ENCODE measurements around the gene MKRN1.

MKRN1 gene

GRCh38 chr7:140458201-140458600, 21.1 kb downstream of the MKRN1 start:
- Histone ChIP-seq H4K20me1 (ENCODE audit: insufficient read depth, low read length) (no peaks in the 10 kb centered on the region), H3K36me3 (ENCODE audit: insufficient read depth, low read length) (peaks cover 91% of the 10 kb centered on the region), H3K9me3 (ENCODE audit: low read length) (no peaks in the 10 kb centered on the region), H3F3A (ENCODE audit: insufficient read depth, low read length) (no peaks in the 10 kb centered on the region), H3K27ac (ENCODE audit: low read depth, low read length, poor library complexity, severe bottlenecking) (no peak overlapping the region), H3K9ac (ENCODE audit: low read length) (no peak overlapping the region), H3K4me2 (ENCODE audit: low read length) (no peak overlapping the region), H3K79me2 (ENCODE audit: insufficient read depth, low read length) (no peaks in the 10 kb centered on the region), H3K27me3 (ENCODE audit: insufficient read depth, low read length) (no peaks in the 10 kb centered on the region), H3K9me2 (ENCODE audit: low read depth, low read length) (no peaks in the 10 kb centered on the region), H3K4me3 (ENCODE audit: low read depth, low read length, poor library complexity, severe bottlenecking) (no peak overlapping the region), H3K4me1 (ENCODE audit: insufficient read depth, low read length, severe bottlenecking) (no peaks in the 10 kb centered on the region), H2AFZ (ENCODE audit: low read length) (no peak overlapping the region)
- TF ChIP-seq CTCF (IDR thresholded peaks at IDR 0.05; ENCODE audit: low read length) (no peak), EZH2 (IDR thresholded peaks at IDR 0.05; ENCODE audit: borderline replicate concordance, low read length) (no peak)

- H3K4me3 ChIP-seq (ENCODE audit: low read depth, low read length, poor library complexity, severe bottlenecking): no peak overlapping the region
- H3K9me2 ChIP-seq (ENCODE audit: low read depth, low read length): no peaks in the 10 kb centered on the region
- no peak overlapping the region for H3K4me2 ChIP-seq (ENCODE audit: low read length)
- H3K9ac ChIP-seq (ENCODE audit: low read length): no peak overlapping the region
- TF ChIP-seq EZH2 (IDR thresholded peaks at IDR 0.05; ENCODE audit: borderline replicate concordance, low read length) (no peak), CTCF (IDR thresholded peaks at IDR 0.05; ENCODE audit: low read length) (no peak)
- H3K27me3 ChIP-seq (ENCODE audit: insufficient read depth, low read length): no peaks in the 10 kb centered on the region
- no peaks in the 10 kb centered on the region for H3F3A ChIP-seq (ENCODE audit: insufficient read depth, low read length)
- H3K9me3 ChIP-seq (ENCODE audit: low read length): no peaks in the 10 kb centered on the region
- H3K4me1 ChIP-seq (ENCODE audit: insufficient read depth, low read length, severe bottlenecking): no peaks in the 10 kb centered on the region
- H3K79me2 ChIP-seq (ENCODE audit: insufficient read depth, low read length): no peaks in the 10 kb centered on the region
- no peaks in the 10 kb centered on the region for H4K20me1 ChIP-seq (ENCODE audit: insufficient read depth, low read length)
- no peak overlapping the region for H2AFZ ChIP-seq (ENCODE audit: low read length)
- no peak overlapping the region for H3K27ac ChIP-seq (ENCODE audit: low read depth, low read length, poor library complexity, severe bottlenecking)
- H3K36me3 ChIP-seq (ENCODE audit: insufficient read depth, low read length): peaks cover 88% of the 10 kb centered on the region
Observed at GRCh38 chr7:140456551-140457051, 22.7 kb downstream of the MKRN1 start.

- no peak overlapping the region for H3K4me3 ChIP-seq (ENCODE audit: low read depth, low read length, poor library complexity, severe bottlenecking)
- H3K9me2 ChIP-seq (ENCODE audit: low read depth, low read length): no peaks in the 10 kb centered on the region
- H2AFZ ChIP-seq (ENCODE audit: low read length): no peak overlapping the region
- H3F3A ChIP-seq (ENCODE audit: insufficient read depth, low read length): no peaks in the 10 kb centered on the region
- H4K20me1 ChIP-seq (ENCODE audit: insufficient read depth, low read length): no peaks in the 10 kb centered on the region
- no peaks in the 10 kb centered on the region for H3K79me2 ChIP-seq (ENCODE audit: insufficient read depth, low read length)
- no peaks in the 10 kb centered on the region for H3K27me3 ChIP-seq (ENCODE audit: insufficient read depth, low read length)
- peaks cover 81% of the 10 kb centered on the region for H3K36me3 ChIP-seq (ENCODE audit: insufficient read depth, low read length)
- H3K9me3 ChIP-seq (ENCODE audit: low read length): no peaks in the 10 kb centered on the region
- H3K9ac ChIP-seq (ENCODE audit: low read length): no peak overlapping the region
- H3K4me1 ChIP-seq (ENCODE audit: insufficient read depth, low read length, severe bottlenecking): no peaks in the 10 kb centered on the region
- no peak overlapping the region for H3K27ac ChIP-seq (ENCODE audit: low read depth, low read length, poor library complexity, severe bottlenecking)
- no peak for TF ChIP-seq CTCF (IDR thresholded peaks at IDR 0.05; ENCODE audit: low read length)
- TF ChIP-seq EZH2 (IDR thresholded peaks at IDR 0.05; ENCODE audit: borderline replicate concordance, low read length): no peak
- H3K4me2 ChIP-seq (ENCODE audit: low read length): no peak overlapping the region
Observed at GRCh38 chr7:140455743-140456142, 23.6 kb downstream of the MKRN1 start.

Data from OCI-LY1 (cell line).